Ovary (tissue), 3 donors: Measurements from ENCODE around the gene ANKS1B.
"Not testable (repeated sequence)": the region's sequence is repeated elsewhere in the genome, so short reads cannot be mapped to it uniquely, and the experiment has no call there.

Experiments
- EP300 ChIP-seq: sonication (generic); formaldehyde crosslinking; IDR thresholded peaks from one replicate; pipeline ENCODE4 v1.6.1; 2017; ENCODE audit warnings: antibody characterized with exemption
- POLR2A ChIP-seq: fragments of 450-650 bp; IDR thresholded peaks from one replicate; pipeline ENCODE4 v1.6.1; 2017; ENCODE audit warnings: antibody characterized with exemption, mild to moderate bottlenecking, moderate library complexity
- TF ChIP-seq, protein P1 (sequence below), 3 donors: fragments of 450-650 bp in 2 of 3; fragments of 200-600 bp in 1 of 3; IDR thresholded peaks; one replicate each; pipeline versions ENCODE4 v1.5.1 to v1.8.0; 2016 to 2022; ENCODE audit warnings: antibody characterized with exemption in 3 of 3, mild to moderate bottlenecking in 1 of 3
- donor health status: DM: no; HTN: no; CAD: no.

DNA sequence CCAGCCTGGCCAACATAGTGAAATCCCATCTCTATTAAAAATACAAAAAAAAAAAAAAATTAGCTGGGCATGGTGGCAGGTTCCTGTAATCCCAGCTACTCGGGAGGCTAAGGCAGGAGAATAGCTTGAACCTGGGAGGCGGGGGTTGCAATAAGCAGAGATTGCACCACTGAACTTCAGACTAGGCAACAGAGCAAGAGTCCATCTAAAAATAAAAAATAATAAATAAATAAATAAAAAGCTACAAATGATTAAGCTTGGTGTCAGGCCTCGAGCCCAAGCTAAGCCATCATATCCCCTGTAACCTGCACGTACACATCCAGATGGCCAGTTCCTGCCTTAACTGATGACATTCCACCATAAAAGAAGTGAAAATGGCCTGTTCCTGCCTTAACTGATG is 269.8 kb downstream of the ANKS1B start:
- TF ChIP-seq POLR2A, EP300: not testable (repeated sequence)
- TF ChIP-seq, protein P1, sequence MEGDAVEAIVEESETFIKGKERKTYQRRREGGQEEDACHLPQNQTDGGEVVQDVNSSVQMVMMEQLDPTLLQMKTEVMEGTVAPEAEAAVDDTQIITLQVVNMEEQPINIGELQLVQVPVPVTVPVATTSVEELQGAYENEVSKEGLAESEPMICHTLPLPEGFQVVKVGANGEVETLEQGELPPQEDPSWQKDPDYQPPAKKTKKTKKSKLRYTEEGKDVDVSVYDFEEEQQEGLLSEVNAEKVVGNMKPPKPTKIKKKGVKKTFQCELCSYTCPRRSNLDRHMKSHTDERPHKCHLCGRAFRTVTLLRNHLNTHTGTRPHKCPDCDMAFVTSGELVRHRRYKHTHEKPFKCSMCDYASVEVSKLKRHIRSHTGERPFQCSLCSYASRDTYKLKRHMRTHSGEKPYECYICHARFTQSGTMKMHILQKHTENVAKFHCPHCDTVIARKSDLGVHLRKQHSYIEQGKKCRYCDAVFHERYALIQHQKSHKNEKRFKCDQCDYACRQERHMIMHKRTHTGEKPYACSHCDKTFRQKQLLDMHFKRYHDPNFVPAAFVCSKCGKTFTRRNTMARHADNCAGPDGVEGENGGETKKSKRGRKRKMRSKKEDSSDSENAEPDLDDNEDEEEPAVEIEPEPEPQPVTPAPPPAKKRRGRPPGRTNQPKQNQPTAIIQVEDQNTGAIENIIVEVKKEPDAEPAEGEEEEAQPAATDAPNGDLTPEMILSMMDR (IDR thresholded peaks at IDR 0.05) = not testable (repeated sequence)
